H1 (cell line): ENCODE measurements around the gene RHEB. TPM values are rescaled to one million over a fixed set of nuclear protein-coding genes. Genes with fewer than 3 reads are reported as not detected.

Source experiments
- BACH1 ChIP-seq: IDR thresholded peaks from 2 replicates; pipeline ENCODE4 v1.6.1; 2012; ENCODE audit warnings: low read length, improper control_type of control experiment
- KDM4A ChIP-seq: IDR thresholded peaks from one replicate; pipeline ENCODE4 v1.7.1; 2012; ENCODE audit warnings: low read depth, mild to moderate bottlenecking, moderate library complexity, low read length, inconsistent platforms; ENCODE audit not compliant: severe bottlenecking
- POLR2AphosphoS5 ChIP-seq: IDR thresholded peaks from 2 replicates; pipeline ENCODE4 v1.6.1; 2011; ENCODE audit warnings: low read depth, low read length
- SP2 ChIP-seq: IDR thresholded peaks from 2 replicates; pipeline ENCODE4 v1.6.1; 2012; ENCODE audit warnings: mild to moderate bottlenecking, low read length, inconsistent platforms
- TBP ChIP-seq: IDR thresholded peaks from 2 replicates; pipeline ENCODE4 v1.6.1; 2011; ENCODE audit warnings: low read depth, low read length, improper control_type of control experiment
- YY1 ChIP-seq: IDR thresholded peaks from 2 replicates; pipeline ENCODE4 v1.6.1; 2011; ENCODE audit warnings: low read depth, mild to moderate bottlenecking, low read length
- polyA plus RNA-seq, 7 experiments: library from polyadenylated mRNA; depleted of rRNA in 3 of 7; stranded (reverse) in 5 of 7; unstranded in 2 of 7; fragments of >200 nt in 5 of 7; fragments of 200-250 nt in 2 of 7; gene quantifications; 1 replicate in 5 of 7; 2 replicates in 1 of 7; 4 replicates in 1 of 7; pipeline versions ENCODE4 v1.2.1 to v1.2.3, GENCODE V29; 2011 to 2013; ENCODE audit warnings: missing spikeins in 2 of 7, mixed read lengths in 2 of 7
- total RNA-seq: library from RNA; stranded (reverse); fragmentation: NEBNext Ultra II Directional; extraction: Animal tissue kit (Norgen Biotek cat#: 25700); gene quantifications from 2 replicates; pipeline ENCODE4 v1.2.1, GENCODE V29; 2021

Gene RHEB
- total and polyA plus RNA-seq, 2 of the 8 experiments (the other 6 are each of a cell fraction or from before 2014, with no cell fraction given) = 60.8 to 132 TPM

- no peak for TF ChIP-seq YY1
- no peak for TF ChIP-seq TBP
- no peak for TF ChIP-seq SP2
- no peak for TF ChIP-seq BACH1
- no peak for TF ChIP-seq KDM4A
- TF ChIP-seq POLR2AphosphoS5 = no peak
- TF ChIP-seq, all 59 proteins: peak for 0
Measured at GRCh38 chr7:151427705-151428377, 91.9 kb downstream of the RHEB start (continued).
